Bronchus fibroblast of lung (primary cell): Measurements from ENCODE around the gene WIPI1. TPM values are rescaled to one million over a fixed set of nuclear protein-coding genes. Genes with fewer than 3 reads are reported as not detected.

Source experiments
- total RNA-seq: library from RNA; depleted of rRNA; stranded (reverse); fragments of >200 nt; gene quantifications from 2 replicates; pipeline ENCODE4 v1.2.3, GENCODE V29; 2015

The WIPI1 gene
- 83.9 and 92.6 TPM in 2 replicates for total RNA-seq

GRCh38 chr17:68457168-68457538 is at the start of gene WIPI1:
Gene WIPI1, minus strand, starts transcription at chr17:68457496. Its CDS starts 75 bp downstream, at chr17:68457421.

Other genes with a start within 250 kb of the WIPI1 start
- gene AMZ2, start 209.5 kb downstream of the WIPI1 start, total RNA-seq = 79.4 and 87.9 TPM in 2 replicates
- 0.50 and 0.89 TPM in 2 replicates for gene SLC16A6, start 166.4 kb downstream of the WIPI1 start, total RNA-seq
- 2.9 and 3.0 TPM in 2 replicates for gene ARSG, start 166.0 kb downstream of the WIPI1 start, total RNA-seq
- gene PRKAR1A, start 54.9 kb upstream of the WIPI1 start, total RNA-seq = 157 and 162 TPM in 2 replicates
- gene FAM20A, start 143.9 kb upstream of the WIPI1 start, total RNA-seq = 0.74 and 1.0 TPM in 2 replicates